OCI-LY1 (cell line): ENCODE measurements around the gene FUT1.

Experiments used
- CTCF ChIP-seq: fragments of 200-600 bp; sonication (generic), shearing (Covaris generic); IDR thresholded peaks from 2 replicates; pipeline ENCODE4 v1.5.1; 2017; ENCODE audit warnings: mild to moderate bottlenecking, antibody characterized with exemption, low read length, moderate library complexity, mixed read lengths
- EZH2 ChIP-seq: fragments of 200-600 bp; sonication (generic), shearing (Covaris generic); IDR thresholded peaks from 2 replicates; pipeline ENCODE4 v1.8.0; 2017; ENCODE audit warnings: borderline replicate concordance, mixed run types, mild to moderate bottlenecking, antibody characterized with exemption, low read length, moderate library complexity, mixed read lengths

GRCh38 chr19:48779636-48780035 is 27.2 kb upstream of the FUT1 start:
- TF ChIP-seq CTCF (no peak), EZH2 (no peak)
